Hematopoietic multipotent progenitor cell treated with erythropoietin and hydrocortisone succinate and interleukin-3 and kit ligand, for 4 days (in vitro differentiated cells): Measurements from ENCODE around the gene USP54.

Source experiments
- DNase-seq: peaks from one replicate; pipeline ENCODE4 v3.0.0-alpha.2; 2015

Gene USP54

DNA sequence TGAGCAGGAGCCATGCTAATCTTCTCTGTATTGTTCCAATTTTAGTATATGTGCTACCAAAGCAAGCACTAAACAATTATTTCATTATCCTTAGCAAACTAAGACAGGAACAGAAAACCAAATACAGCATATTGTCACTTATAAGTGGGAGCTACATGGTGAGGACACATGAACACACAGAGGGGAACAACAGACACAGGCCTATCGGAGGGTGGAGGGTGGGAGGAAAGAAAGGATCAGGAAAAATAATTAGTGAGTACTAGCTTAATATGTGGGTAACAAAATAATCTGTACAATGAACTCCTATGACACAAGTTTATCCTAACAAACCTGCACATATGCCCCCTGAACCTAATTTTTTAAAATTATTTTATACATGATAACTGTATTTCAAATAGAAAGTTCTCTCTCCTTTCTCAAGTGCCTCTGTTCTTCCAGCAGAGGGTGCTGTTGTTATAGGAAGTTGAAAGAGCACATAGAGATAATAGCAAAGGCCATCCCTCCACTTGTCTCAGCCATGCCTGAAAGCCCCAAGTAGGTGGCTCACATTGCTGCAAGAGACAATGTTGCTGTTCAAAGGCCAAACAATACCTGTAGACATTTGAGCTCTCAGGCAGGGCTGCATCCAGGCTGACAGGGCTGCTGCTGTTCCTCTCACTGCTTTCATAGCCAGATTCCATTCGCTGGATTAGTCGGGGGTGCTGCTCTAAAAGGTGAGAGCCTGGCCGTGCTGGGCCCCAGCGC is 61.9 kb downstream of the USP54 start:
- peak; percentile 95 for DNase-seq

DNA sequence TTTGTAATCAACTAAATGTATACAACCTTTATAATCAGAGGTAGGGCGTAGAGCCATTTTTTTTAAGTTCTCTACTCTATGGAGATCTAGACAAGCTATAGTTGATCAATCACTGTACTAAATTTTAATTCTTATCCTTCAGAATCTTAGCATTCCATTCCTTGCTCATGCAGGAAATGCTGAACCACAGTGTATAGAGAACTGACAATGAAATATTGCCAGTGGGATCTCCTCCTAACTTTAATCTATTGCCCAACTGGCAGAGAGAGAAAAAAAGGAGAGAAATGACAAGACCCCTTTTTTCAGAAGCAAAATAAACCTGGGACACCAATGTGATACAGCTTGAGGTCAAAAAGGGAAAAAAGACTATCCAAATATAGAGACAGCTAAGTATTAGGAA is 68.9 kb downstream of the USP54 start:
- no peak for DNase-seq

DNA sequence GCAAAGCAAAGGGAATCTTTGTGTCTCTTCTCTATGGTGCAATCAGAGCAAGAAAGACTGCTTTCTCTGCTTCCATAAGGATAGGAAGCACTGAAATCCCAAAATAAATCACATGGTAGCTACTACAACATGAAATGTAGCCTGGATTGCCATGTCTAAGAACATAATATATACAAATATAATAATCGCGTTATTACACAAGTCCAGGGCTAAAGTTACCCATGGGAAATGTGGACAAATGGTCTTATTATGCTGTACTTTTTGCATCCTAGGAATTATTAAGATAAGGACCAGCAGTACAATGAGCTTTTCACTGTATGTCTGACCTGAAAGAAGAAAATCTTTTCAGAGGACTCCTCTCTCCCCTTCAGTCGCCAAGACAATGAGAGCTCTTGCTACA is 71.8 kb downstream of the USP54 start:
- DNase-seq, result no peak

DNA sequence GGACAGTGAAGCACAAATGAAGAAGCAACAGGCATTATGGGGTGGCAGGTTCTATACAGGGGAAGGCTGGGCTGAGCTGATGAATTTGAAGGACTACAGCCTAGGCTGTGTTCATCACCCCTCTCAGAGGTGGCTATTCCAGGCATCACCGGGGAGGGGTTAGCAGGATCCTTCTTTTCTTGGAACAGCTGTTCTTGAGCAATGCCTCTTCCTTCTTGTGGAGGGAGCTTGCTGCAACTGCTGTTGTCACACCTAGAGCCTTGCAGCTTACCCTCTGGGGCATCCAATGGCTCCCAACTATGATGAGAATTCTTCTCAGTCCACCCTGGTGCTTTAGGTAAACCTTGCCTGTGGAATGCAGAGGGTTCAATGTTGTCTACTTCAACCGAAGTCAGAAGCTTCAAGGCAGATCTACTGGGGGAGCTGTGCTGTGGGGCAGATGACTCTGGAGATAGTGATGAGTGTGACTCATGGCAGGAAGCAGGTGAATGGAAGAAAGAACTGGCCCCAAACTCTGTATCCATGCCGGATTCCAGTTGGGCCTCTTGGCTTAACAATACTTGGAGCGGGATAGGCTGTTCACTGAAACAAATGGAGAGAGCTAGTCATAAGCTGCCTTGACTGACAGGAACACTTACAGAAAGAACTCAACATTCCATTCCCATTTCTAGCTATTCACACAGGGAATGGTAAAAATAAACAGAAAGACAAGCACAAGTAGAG is 73.8 kb downstream of the USP54 start:
- no peak for DNase-seq

DNA sequence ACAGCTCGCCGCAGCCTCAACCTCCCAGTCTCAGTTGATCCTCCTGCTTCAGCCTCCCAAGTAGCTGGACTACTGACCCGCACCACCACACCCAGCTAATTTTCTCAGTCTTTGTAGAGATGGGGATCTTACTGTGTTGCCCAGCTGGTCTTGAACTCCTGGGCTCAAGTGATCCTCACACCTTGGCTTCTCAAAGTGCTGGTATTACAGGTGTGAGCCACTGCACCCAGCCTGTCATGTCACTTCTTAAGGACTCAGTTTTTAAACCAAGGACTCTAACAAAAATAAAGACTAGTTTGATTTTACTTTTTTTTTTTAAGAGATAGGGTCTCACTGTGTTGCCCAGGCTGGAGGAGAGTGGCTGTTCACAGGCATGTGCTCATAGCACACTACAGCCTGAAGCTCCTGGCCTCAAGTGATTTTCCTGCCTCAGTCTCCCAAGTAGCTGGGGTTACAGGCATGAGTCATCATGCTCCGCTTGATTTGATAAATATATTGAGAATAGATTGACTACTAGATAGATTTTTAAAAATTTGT is 78.9 kb downstream of the USP54 start:
- DNase-seq, result no peak

DNA sequence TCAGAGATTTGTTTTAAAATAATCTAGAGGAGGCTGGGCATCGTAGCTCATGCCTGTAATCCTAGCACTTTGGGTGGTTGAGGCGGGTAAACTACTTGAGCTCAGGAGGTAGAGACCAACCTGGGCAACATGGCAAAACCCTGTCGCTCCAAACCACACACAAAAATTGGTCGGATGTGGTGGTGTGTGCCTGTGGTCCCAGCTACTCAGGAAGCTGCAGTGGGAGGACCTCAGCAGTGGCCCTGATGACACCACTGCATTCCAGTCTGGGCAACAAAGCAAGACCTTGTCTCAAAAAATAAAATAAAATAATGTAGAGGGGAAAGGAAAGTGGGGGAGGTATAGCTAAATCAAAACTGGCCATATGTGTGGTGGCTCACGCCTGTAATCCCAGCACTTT is 81.4 kb downstream of the USP54 start:
- DNase-seq, result no peak

DNA sequence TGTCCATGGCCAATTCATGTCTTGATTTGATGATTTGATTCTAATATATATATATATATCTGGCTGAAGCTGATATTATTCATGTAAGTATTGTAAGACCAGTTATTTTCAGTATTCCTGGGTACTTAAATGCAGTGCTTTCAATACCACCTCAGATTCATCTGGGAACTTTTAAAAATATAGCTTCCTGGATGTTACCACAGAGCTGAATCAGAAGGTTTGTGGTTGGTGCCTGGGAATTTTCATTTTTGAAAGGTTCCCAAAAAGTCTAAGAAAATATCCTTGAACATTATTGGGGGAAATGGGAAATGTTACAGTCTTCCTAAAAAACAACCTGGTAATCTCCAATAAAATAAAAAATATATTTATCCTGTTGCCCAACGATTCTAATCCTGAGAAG is 84.7 kb downstream of the USP54 start:
- DNase-seq, result no peak

DNA sequence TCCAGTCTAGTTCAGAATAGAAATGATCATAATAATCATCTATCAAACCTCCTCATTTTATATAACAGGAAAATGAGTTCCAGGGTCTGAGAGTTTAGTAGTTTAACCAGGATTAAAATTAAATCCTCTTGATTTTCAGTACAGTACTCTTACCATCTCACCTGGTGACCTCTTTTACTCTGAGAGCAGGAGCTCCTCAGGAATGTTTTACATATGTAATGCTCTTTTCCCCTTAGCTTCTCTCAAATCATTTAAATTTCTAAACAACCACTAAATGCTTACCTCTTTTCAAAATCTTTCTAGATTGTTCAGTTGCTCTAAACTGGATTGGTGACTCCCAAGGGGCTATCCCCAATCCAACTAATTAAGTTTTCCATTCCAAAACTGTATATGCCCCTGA is 85.1 kb downstream of the USP54 start:
- no peak for DNase-seq

DNA sequence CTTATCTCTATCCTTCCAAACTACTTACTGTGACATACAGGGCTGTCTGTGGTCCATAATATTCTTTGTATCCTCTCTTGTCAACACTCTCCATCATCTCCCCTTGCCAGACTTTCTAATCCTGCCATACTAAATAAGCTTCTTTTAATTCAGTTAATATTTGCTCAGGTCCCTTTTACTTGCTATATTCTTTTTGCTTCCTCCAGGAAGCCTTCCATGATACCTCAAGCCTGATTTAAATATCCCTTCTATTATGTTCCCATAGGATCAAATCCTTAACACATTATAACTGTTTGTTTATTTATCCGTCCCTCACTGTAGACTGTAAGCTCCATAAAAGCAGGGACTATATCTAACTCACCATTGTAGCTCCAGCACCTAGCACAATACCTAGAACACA is 88.1 kb downstream of the USP54 start:
- DNase-seq, result no peak

DNA sequence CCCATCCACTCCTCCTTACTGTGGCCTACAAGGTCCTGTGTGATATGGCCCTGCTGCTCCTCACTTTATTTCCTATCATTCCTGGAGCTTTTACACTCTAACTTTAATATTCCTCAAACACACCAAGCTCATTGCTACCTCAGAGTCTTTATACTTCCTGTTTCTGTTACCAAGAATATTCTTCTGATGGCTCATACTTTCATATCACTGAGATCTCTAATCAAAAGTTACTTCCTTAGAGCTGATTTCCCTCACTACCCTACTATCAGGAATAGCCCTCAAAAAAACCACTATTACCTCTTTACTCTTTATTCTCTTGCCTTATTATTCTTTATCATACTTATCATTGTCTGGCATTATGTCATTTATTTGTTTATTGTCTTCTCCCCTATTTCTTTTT is 89.5 kb downstream of the USP54 start:
- peak; percentile 65 for DNase-seq

DNA sequence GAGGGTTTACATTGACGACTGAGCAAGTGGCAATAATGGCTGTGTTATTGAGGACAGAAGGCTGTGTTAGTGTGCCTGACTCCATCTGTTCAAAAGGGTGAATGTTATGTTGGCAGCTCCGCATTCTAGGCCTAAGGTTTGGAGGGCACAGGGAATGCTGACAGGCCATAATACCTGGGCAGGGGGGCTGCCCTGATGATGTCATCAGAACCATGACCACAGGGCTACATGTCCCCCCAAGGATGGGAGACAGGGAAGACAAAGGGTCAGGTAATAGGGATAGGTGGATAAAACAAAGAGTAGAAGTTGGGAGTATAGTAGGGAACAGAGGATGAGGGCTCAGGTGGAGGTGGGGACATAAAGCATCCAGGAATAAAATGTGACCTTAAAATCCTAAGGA is 93.5 kb downstream of the USP54 start:
- DNase-seq, result no peak

DNA sequence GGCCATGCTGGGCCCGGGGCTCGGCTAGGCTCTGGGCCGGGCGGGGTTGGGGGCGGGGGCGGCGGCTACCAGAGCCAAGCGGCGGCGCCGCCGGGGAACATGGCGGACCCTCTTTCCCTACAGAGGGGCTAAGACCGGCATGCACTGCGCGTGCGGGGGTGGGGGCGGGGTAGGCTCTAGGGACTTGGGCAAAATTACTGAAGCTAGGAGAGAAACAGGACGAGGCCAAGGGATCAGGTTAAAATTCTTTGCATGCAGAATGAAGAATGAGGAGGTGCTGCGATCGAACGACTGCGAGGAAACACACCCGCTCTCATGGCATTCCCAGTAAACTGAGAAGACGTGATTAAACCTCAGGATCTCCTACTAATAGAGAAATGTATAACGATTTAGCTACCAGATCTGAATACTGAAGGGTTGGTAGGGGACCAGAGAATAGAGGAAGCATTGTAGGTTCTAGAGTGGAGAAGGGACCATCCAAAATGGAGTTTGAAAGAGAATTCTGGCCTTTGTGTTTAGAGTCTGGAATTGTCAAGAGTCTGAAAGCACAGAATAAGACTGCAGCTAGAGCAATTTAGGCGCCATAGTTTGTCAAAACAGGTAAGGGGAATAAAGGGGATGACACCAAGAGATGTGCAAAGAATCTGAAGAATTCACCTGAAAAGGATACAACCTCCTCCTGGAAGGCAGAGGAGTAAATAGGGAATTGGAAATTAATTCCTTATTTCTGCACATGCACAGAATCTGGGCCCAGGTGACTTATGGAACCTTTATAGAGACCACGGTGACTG is 95.1 kb downstream of the USP54 start, which contains the start of gene PPP3CB:
Gene PPP3CB (minus strand): TSS at position 141 of the 791 bp plus-strand sequence. CDS start 135 bp downstream, at position 6.
- DNase-seq, result peak; percentile 98

DNA sequence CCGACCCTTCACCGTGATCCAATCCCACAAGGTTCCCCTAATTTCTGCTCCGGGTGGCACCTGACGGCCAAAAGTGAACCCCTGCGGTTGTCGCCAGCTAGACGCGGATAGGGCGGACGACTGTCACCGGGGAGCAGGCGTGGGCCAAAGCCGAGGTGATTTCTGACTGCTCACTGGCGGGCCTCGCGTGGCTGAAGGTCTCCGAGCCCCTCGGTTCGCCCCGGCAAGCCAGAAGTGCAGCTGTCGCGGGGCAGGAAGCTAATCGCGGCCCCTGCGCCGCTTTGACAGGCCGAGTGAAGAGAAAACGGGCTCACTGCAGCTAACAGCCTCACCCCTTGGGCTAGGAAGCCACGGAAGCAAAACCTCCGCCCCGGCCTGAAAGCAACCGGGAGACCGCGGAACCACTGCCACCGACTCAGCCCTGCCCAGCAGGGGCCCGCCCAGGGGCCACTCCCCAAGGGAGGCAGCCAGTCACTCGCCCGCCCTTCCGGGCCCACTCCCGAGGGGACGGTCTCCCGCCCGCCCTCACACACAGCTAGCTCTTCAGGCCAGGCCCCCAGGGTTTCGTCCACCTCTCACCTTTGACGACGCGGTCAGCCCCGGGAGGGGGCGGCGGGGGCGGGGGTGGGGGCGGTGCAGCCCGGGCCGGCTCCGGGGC is 95.8 kb downstream of the USP54 start:
- peak; percentile 98 for DNase-seq

DNA sequence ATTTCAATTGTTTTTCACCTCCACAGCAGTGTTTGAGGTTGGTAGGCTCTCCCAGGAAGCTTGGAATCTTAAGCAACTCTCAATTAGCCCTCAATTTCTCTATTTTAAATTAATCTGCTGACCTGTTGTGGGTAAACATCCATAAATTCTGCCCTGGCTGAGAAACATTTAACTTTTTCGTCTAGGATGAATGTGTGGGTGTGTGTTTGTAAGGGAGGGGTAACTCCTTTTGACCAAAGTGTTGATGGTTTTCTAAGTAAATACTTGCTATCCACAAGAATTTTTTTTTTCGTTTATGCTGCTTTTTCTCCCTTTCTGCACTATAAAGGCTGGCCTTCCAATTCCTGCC is 96.3 kb downstream of the USP54 start:
- no peak for DNase-seq

DNA sequence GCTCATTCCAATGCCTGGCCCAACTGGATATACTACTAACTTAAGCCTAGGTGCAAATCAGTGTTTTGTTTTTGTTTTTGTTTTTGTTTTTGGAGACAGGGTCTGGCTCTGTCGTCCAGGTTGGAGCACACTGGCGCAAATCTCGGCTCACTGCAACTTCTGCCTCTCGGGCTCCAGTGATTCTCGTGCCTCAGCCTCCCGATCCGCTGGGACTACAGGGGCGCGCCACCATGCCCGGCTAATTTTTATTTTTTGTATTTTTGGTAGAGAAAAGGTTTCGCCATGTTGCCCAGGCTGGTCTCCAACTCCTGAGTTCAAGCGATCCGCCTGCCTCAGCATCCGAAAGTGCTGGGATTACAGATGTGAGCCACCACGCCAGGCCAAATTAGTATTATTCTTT is 96.9 kb downstream of the USP54 start:
- DNase-seq, result no peak

DNA sequence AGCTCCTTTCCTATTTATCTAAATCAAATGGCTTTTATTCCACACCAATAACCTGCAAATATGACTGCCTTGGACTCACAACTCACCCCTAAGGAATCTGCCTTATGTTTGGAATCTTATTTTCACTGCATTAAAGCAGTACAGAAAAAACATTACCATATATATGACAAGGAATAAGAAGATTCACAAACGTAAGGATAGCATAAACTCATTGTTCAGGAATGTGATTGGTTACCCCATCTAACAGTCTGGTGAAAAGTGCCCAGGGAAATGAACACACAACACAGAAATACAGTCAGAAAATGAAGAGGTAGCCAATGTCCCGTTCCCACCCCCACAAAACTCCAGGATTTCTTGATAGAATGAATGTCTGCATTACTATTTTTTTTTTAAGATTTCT is 97.4 kb downstream of the USP54 start:
- no peak for DNase-seq

DNA sequence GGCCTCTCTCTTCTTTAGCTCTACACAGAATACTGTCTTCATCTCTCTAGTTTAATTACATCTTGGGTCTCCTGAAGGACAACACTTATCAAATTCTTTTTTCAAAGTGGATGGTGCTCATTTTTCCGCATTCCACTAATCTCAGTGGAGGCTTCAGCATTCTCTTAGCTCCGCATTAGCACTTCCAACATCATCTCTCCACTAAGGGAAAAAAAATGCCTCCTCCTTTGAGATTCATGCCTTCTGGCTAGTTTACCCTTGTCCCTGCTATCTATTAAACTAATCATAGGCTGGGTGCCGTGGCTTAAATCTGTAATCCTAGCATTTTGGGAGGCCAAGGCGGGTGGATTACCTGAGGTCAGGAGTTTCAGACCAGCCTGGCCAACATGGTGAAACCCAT is 104.5 kb downstream of the USP54 start:
- DNase-seq, result no peak

DNA sequence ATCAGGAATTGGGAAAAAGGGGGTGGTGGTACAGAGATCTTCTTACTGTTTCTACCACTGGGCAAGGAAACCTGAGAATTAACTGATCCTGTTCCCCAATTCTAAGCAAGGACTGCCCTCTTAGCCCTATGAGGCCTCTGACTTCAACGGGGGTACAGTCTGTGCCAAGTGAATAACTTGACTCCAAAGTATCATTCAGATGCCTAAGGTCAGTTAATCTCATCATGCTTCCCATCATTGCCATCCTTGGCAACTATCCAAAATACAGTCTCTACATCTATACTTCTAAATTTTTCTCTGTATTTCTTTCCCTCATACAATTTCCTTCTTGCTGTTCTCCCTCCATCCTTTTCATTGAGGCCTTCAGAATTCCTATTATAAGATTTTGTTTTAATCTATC is 105.8 kb downstream of the USP54 start:
- DNase-seq, result no peak

DNA sequence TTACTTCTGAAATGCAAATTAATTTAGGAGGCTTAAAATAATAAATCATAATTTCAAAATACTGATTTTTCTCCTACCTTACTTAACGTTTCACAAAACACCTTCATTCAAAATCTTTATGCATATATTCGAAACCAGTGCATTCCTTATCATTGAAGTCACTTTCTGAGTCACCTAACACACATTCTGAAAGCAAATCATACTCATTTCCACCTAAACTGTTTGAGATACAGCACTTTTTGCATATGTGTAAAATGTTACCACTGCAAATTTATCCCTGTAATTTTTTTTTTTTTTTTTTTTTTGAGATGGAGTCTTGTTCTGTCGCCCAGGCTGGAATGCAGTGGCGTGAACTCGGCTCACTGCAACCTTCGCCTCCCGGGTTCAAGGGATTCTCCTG is 111.0 kb downstream of the USP54 start:
- no peak for DNase-seq

DNA sequence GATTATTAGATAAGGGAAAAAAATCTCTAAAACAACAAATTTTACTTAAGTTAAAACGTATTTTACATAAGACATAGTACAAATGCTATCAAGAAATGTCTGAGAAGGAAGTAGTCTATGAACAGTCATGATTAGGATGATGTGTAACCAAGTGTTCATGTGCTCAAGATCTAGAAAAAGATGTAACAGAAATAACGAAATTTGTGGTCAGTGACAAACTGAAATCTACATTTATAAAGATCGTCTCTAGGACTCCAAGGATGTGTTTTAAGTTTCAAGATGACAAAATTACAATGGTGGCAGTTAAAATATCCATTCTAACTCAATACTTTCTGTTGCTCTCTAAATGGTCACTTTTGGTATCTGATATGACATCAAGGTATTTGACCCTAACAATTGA is 112.5 kb downstream of the USP54 start:
- peak; percentile 85 for DNase-seq

DNA sequence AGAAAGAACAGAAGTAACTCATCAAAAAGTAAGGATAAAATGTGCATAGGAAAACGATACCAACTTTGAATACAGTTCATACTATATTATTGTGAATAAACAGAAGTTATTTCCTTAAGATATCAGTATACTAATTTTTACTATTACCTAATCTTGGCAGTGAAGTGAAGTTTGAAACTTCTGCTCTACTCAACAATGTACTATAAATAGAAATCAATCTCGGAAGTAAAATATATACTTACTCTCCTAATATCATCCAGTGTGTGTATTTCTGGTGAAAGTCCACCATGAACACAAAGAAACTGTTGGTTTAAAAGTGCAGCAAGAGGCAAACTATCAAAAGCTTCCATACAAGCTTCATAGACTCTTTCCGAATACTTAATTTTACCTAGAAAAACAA is 119.9 kb downstream of the USP54 start:
- DNase-seq, result no peak

DNA sequence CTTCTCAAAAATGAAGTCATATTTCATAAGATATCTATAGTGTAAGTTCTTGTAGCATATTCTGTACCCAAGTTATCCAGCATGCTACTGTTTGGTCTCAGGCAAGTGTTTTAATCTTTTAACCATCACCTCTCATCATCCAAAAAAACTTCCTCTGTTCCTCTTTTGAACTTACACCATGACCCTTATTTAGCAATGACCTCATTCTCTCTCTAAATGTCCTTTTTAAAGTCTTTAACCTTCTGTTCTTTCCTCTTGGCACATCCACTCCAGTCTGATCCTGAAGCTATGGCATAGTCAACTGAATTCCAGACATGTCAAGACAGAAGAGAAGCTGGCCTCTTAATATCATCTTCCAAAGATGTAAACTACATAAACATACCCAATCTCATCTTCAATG is 121.6 kb downstream of the USP54 start:
- DNase-seq, result peak; percentile 24

DNA sequence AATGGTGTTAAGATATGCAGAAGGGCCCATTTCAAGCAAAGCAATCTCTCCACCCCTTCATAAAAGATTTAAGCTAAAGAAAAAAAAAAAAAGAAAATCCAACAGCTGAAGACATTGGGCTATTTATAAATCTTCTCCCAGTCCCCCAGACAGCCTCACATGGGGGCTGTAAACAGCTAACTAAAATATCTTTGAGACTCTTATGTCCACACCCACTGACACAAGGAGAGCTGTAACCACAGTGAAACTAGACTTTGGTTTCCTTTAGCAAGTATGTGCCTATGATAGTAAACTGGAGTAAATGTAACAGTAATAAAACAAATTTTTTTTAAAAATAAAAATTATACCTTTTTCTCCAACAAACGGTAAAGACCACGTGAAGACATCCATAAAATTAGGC is 123.9 kb downstream of the USP54 start:
- peak; percentile 51 for DNase-seq
